Measurements from ENCODE around the gene FIZ1. TPM values are rescaled to one million over a fixed set of nuclear protein-coding genes. Genes with fewer than 3 reads are reported as not detected.

The FIZ1 gene
- total and polyA plus RNA-seq, 12 donors, result 9.3 to 18.8 (median 13.5) TPM

DNA sequence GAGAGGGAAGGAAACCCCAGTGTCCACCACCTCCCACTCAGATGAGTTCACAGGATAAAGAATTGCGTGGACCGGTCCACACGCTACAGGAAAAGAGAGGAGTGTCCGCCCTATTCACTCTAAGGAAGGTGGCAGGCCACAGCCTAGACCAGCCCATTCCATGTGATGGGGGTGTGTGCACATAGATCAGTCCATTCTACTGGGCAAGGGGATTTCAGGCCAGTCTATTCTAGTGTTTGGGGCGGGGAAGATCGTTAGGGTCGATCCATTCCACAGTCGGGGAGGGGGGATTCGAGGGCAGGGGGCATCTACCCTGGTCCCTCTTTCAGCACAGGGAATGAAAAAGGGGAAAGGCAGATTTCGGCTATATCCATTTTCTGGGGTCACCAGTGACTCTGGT is 7.8 kb downstream of the FIZ1 start:
- peaks cover 5 to 16% (median 12%) of the 10 kb centered on the region in 9 donors for H3K4me1 ChIP-seq
- DNase-seq (no peak), ATAC-seq (no peak)
- intact Hi-C loops (cut with DNase I), result no loop called here
- no peak overlapping the region for H3K4me3 ChIP-seq
- peaks cover 0 to 5% (median 0%) of the 10 kb centered on the region in 7 donors for H3K27me3 ChIP-seq
- TF ChIP-seq, protein P1, sequence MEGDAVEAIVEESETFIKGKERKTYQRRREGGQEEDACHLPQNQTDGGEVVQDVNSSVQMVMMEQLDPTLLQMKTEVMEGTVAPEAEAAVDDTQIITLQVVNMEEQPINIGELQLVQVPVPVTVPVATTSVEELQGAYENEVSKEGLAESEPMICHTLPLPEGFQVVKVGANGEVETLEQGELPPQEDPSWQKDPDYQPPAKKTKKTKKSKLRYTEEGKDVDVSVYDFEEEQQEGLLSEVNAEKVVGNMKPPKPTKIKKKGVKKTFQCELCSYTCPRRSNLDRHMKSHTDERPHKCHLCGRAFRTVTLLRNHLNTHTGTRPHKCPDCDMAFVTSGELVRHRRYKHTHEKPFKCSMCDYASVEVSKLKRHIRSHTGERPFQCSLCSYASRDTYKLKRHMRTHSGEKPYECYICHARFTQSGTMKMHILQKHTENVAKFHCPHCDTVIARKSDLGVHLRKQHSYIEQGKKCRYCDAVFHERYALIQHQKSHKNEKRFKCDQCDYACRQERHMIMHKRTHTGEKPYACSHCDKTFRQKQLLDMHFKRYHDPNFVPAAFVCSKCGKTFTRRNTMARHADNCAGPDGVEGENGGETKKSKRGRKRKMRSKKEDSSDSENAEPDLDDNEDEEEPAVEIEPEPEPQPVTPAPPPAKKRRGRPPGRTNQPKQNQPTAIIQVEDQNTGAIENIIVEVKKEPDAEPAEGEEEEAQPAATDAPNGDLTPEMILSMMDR (IDR thresholded peaks at IDR 0.05), result no peak
- no peak overlapping the region for H3K27ac ChIP-seq
- H3K36me3 ChIP-seq, result peaks cover 0 to 44% (median 13%) of the 10 kb centered on the region in 9 donors
- H3K9me3 ChIP-seq, result no peaks in the 10 kb centered on the region
- WGBS, 2 donors, result 78 to 81% methylated on average over 10 of the region's 10 CpGs

DNA sequence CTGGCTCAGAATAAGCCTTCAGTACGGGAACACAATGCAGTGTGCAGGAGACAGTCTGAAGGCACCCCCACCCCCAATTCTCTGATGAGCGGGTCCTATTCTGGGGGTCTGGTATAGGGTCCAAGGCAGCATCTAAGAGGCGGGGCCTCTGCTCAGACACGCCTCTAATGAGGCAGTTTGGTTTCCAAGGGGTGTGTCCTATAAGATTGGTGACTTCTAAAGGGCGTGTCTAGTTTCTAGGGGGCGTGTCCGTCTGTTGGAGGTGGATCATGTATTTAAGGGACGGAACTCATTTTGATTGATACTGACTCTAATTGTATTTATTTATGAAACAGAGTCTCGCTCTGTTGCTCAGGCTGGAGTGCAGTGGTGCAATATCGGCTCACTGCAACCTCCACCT is 8.7 kb downstream of the FIZ1 start:
- Histone ChIP-seq H3K4me3 (no peak overlapping the region), H3K27me3 (peaks cover 0 to 15% (median 0%) of the 10 kb centered on the region in 7 donors), H3K4me1 (peaks cover 10 to 25% (median 20%) of the 10 kb centered on the region in 9 donors), H3K36me3 (peaks cover 0 to 35% (median 13%) of the 10 kb centered on the region in 9 donors), H3K9me3 (no peaks in the 10 kb centered on the region), H3K27ac (no peak overlapping the region)
- TF ChIP-seq, protein P1 (IDR thresholded peaks at IDR 0.05), result no peak
- DNase-seq (no peak), ATAC-seq (no peak)
- intact Hi-C loops (cut with DNase I), result no loop called here
- 85 to 87% methylated on average over 10 of the region's 10 CpGs for WGBS, 2 donors

DNA sequence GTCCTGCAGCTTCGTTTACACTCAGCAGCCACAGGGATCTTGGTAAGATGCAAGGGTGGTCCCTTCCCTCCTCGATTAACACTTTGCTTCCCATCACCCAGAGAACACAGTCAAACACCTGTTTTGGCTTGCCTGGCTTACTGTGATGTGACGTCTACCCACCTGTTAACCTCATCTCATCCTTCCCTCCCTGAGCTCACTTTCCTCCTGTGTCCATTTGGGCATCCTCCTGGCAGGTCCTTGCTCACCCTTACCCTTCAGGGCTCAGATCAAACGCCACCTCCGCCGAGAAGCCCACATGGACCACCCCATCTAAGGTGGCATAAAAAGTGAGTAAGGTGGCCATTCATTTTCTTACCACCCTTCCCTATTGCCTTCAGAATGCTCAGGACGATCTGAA is 9.2 kb downstream of the FIZ1 start:
- Histone ChIP-seq H3K4me1 (peaks cover 10 to 29% (median 24%) of the 10 kb centered on the region in 9 donors), H3K4me3 (no peak overlapping the region), H3K27ac (no peak overlapping the region), H3K36me3 (peaks cover 0 to 30% (median 9%) of the 10 kb centered on the region in 9 donors), H3K9me3 (no peaks in the 10 kb centered on the region), H3K27me3 (peaks cover 0 to 18% (median 0%) of the 10 kb centered on the region in 7 donors)
- WGBS, 2 donors, result 54 to 60% methylated on average over 7 of the region's 7 CpGs
- intact Hi-C loops (cut with DNase I), result no loop called here
- TF ChIP-seq, protein P1 (IDR thresholded peaks at IDR 0.05), result no peak
- DNase-seq (no peak), ATAC-seq (no peak)

DNA sequence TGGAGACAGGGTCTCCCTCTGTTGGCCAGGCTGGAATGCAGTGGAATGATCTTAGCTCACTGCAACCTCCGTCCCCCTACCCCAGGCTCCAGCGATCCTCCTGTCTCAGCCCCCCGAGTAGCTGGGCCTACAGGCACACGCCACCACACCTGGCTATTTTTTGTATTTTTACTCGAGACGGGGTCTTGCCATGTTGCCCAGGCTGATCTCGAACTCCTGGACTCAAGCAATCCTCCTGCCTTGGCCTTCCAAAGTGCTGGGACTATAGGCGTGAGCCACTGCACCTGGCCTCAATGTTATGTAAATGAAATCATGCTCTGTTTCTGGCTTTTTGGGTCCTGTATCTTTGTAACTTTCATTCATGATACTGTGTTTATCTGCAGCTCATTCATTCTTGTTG is 10.6 kb downstream of the FIZ1 start:
- no peak for DNase-seq
- TF ChIP-seq, protein P1 (IDR thresholded peaks at IDR 0.05), result no peak
- H3K4me1 ChIP-seq, result peaks cover 10 to 29% (median 24%) of the 10 kb centered on the region in 9 donors
- 91 to 94% methylated on average over 8 of the region's 8 CpGs for WGBS, 2 donors
- intact Hi-C loops (cut with DNase I), result loop anchor here in 3 of 10 donors (5.0 kb wide), 2 partner anchors 41 to 71 kb away; partner anchors contain the start of gene SBK3 (in 2 of the 3)
- peaks cover 0 to 24% (median 0%) of the 10 kb centered on the region in 7 donors for H3K27me3 ChIP-seq
- ATAC-seq, result no peak
- H3K27ac ChIP-seq, result no peak overlapping the region
- peaks cover 0 to 19% (median 5%) of the 10 kb centered on the region in 9 donors for H3K36me3 ChIP-seq
- no peak overlapping the region for H3K4me3 ChIP-seq
- H3K9me3 ChIP-seq, result no peaks in the 10 kb centered on the region
